Stimulated activated CD4-positive, alpha-beta T cell treated with anti-CD3 and anti-CD28 coated beads, Interleukin-1b, Interleukin-23, amount 100 ng/mL, for 48 hours (primary cell): ENCODE results near the gene ATOSA.
A peak's percentile ranks its signal among the peaks of the same experiment; 100 is the strongest.

Experiments used
- DNase-seq: peaks from one replicate; pipeline ENCODE4 v3.0.0-alpha.2; 2020

ATOSA gene

GRCh38 chr15:52682781-52683180, 3.6 kb upstream of the ATOSA start:
- no peak for DNase-seq

GRCh38 chr15:52682200-52682599, 3.0 kb upstream of the ATOSA start:
- no peak for DNase-seq

DNA sequence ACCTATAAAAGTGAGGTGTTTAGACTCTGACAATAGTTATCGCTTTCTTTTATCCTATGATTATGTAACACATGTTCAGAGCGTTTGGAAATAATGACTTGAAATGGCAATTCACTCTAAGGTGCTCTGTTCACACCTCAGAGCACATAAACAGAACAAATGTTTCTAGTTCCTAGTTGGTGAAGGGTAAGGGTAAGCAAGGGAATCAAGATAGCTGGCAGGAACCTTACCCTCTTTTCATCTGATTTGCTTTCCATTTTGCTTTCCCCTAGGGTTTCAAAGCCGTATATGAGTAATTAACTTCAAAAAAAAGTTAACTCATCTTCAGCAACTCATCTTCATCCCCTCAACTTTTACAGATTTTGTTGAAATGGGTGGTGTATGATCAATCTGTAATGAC, 2.3 kb upstream of the ATOSA start:
- no peak for DNase-seq

- no peak for DNase-seq
Measured at GRCh38 chr15:52680761-52681160, 1.6 kb upstream of the ATOSA start.

- DNase-seq: no peak
Measured at GRCh38 chr15:52680041-52680391, 828 bp upstream of the ATOSA start.

DNA sequence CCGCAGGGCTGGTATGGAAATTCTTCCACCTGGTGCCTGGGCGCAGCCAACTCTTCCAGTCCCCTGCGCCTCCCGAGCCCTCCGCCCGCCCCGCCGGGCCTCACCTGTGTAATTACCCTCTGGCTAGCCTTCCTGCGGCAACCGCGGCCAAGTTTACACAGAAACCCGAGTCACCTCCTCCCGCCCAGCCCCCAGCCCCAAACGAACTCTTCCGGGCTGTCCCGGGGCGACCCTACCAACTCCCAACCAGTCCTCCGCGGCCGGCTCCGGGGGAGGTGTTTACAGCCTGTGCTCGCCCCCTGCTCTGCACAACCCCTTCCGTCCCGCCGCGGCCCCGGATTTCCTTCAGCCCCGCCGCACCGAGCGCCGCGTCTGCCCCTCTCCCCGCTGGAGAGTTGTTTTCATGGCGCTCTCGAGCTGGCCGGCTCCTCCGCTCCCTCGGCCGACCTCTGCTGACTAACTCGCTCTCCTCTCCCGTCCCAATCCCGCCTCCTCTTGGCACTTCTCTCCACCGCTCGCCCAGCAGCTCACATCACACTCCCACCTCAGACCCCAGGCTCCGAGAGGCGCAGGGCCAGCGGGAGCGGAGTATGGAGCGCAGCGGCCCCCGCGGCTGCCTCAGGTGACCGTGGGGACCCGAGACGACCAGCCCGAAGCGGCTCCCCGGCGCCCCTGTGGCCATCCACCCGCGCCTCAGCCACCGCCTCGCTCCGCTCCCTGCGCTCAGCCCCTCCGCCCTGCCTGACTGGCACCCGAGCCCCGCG, 538 bp downstream of the ATOSA start:
- DNase-seq: peak; percentile 44

GRCh38 chr15:52677593-52678467, 1.4 kb downstream of the ATOSA start:
- DNase-seq: peak; percentile 51

DNA sequence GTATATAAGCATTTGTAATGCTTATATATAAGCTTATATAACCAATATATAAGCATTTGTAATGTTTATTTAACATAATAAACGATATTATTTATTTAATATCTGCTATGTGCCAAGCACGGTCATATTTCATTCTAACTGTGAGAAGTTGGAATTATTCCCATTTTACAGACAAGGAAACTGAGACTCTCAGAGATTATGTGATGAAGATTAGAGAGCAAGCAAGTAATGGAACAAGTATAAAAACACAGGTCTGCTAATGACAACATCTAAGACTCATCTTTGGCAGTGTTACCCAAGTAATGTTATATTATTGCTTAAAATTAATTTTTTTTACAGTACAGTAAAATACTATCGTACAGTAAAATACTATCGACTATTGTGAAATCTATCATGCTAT, 4.4 kb downstream of the ATOSA start:
- DNase-seq: no peak

- no peak for DNase-seq
Measured at GRCh38 chr15:52673734-52674133, 5.5 kb downstream of the ATOSA start.

DNA sequence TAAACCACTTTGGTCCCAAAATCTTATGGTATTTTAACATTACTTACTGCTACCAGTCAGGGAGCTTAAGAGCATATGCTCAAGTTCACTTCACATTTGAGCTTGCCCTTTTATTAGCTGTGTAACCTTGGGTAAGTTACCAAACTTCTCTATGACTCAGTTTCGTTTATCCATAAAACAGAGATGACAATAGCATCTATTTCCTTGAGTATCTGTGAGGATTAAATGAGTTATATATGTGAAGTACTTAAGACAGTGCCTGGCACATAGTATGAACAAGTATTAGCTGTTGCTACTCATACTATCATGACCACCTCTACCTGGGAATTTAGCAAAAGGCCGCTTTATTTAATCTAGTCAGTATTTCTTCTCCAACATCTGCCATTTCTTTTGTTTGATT, 5.9 kb downstream of the ATOSA start:
- DNase-seq: no peak

- no peak for DNase-seq
Measured at GRCh38 chr15:52672661-52673060, 6.5 kb downstream of the ATOSA start.

DNA sequence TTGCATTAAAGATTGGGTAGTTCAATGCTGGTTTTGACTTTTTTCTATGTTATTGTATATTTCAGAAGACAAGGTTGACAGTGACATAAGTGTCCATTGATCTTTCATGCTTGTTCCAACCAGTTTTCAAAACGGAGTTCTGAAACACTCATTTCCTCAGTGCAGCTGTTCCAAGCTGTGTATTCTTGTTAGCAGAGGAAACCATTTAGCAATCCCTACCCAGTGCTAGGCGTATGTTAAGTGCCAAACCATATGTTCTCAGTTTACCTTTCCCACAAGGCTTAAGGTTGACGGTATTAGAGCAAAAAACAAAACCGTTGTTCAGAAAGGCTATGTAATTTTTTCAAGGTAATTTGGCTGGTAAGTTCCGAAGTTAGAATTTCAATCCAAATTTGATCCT, 9.1 kb downstream of the ATOSA start:
- no peak for DNase-seq

DNA sequence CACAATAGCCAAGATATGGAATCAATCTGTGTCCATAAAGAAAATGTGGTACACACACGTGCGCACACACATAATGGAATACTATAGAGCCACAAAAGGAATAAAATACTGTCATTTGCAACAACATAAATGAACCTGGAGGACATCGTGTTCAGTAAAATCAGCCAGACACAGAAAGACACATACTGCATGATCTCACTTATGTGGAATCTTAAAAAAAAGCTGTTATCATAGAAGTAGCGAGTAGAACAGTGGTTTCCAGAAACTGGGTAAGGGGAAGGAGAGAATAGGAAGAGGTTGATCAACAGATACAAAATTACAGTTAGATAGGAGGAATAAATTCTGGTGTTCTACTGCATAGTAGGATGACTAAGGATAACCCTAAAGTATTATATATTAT, 11.1 kb downstream of the ATOSA start:
- DNase-seq: no peak

DNA sequence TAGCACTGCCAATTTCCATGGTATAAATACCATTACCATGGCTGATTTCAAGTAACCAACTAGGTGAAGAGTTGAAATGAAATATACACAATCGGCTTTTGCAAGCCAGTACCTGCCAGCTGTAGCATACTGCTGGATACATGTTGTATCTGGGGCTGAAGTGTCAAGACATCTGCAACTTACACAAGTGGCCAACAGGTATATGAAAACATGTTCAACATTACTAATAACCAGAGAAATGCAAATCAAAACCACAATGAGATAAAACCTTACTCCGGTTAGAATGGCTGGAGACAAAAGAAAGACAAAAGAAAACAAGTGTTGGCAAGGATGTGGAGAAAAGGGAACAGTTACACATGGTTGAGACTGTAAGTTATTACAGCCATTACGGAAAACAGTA, 11.6 kb downstream of the ATOSA start:
- no peak for DNase-seq

GRCh38 chr15:52663536-52664294, 15.5 kb downstream of the ATOSA start:
- no peak for DNase-seq

DNA sequence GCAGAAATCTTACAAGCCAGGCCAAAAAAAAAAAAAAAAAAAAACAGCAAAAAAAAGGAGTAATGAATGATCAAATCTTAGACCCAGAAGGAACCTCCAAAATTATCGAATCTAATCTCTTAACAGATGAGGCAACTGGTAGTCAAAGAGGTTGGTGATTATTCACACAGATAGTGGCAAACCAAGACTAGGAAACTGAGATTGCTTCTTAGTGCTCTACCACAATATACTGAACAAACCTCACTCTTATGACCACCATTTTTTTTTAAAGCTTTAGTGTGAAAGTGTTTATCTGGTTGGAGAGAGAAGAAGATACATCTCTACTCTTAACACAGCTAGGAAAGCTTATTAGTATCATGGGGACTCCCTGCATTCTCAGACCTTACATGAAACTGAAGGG, 17.3 kb downstream of the ATOSA start:
- DNase-seq: no peak

GRCh38 chr15:52660192-52660591, 19.0 kb downstream of the ATOSA start:
- no peak for DNase-seq

GRCh38 chr15:52658955-52659354, 20.2 kb downstream of the ATOSA start:
- DNase-seq: peak; percentile 32

- DNase-seq: no peak
Measured at GRCh38 chr15:52657338-52657737, 21.9 kb downstream of the ATOSA start.

DNA sequence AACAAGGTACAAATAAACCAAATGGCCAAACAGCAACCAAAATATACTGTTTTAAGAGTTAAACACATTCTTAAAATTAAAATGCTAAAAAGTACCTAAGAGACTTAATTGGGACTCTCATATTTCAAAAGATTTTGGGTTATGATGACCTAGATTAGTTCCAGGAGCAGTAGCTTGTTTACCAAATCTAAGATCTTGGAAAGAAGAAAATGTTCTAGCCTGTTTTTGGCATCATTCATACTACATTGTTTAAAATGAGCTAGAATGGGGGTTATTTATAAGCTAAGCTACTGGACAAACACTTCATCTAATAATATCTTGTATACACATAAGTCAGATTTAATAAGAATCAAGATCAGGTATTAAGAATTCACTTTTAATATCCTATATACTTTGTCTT, 22.8 kb downstream of the ATOSA start:
- no peak for DNase-seq

GRCh38 chr15:52653431-52653964, 25.7 kb downstream of the ATOSA start:
- DNase-seq: no peak

DNA sequence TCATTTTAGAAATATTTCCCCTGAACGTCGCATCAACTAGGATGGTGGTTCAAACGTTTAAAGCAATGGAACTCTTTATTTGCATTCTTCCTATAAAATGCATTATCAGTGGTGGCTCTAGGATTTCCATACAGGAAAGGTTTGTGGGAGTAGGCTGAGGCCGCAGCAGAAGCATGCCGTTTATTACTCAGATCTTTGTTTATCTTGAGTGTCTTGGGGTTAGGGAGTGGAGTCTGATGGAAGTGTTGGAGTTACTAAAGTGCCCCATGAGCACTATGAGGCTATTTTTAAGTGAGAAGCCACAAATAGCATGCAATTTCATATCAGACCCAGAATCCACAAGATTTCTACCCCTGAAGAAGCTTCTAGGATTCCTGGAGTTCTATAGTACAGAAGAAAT, 26.2 kb downstream of the ATOSA start:
- DNase-seq: no peak

- DNase-seq: no peak
Measured at GRCh38 chr15:52652286-52652685, 26.9 kb downstream of the ATOSA start.
